HG03442 (cell line): ENCODE data around the gene CD55.
A peak's percentile ranks its signal among the peaks of the same experiment; 100 is the strongest.

Source experiments
- ATAC-seq: cut with Tn5 transposase; IDR thresholded peaks from one replicate; pipeline ENCODE4 v1.9.1; 2021; ENCODE audit warnings: mild to moderate bottlenecking, moderate library complexity; ENCODE audit not compliant: unreplicated experiment

The CD55 gene

GRCh38 chr1:207321079-207321789, at the start of gene CD55:
CD55 (plus strand) TSS chr1:207321678; CDS start chr1:207321766, 88 bp downstream.
- ATAC-seq = peak; percentile 87

DNA sequence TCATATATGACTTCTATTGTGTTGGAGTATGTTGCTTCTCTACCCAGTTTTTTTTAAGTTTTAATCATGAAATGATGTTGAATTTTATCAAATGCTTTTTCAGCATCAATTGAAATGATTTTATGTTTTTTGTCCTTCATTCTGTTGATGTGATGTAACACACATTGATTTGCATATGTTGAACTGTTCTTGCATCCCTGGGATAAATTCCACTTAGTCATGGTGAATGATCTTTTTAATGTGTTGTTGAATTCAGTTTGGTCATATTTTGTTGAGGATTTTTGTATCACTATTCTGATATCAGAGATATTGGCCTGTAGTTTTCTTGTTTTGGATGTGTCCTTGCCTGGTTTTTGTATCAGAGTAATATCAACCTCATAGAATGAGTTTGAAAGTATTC, 46.6 kb upstream of the CD55 start:
- no peak for ATAC-seq

GRCh38 chr1:207276465-207276864, 45.0 kb upstream of the CD55 start:
- no peak for ATAC-seq

DNA sequence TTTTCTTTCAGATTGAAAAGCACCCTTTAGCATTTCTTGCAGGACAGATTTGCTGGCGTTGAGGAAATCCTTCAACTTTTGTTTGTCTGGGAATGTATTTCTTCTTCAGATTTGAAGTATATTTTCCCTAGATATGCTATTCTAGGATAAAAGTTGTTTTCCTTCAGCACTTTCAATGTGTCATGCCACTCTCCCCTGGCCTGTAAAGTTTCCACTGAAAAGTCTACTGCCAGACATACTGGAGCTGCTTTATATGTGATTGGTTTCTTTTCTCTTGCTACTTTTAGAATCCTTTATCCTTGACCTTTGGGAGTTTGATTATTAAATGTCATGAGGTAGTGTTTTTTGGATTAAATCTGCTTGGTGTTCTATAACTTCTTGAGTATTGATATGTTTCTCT, 44.2 kb upstream of the CD55 start:
- ATAC-seq = no peak

- ATAC-seq = no peak
Measured at GRCh38 chr1:207279652-207280051, 41.8 kb upstream of the CD55 start.

DNA sequence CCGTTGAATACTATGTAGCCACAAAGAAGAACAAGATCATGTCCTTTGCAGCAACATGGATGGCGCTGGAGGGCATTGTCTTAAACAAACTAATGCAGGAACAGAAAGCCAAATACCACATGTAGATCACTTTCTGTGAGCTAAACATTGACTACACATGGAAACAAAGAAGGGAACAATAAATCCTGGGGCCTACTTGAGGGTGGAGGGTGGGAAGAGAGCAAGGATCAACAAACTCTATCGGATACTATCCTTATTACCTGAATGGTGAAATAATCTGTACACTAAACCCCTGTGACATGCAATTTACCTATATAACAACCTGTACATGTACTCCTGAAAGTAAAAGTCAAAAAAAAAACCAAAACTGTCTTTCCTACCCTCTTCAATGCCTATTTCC, 40.8 kb upstream of the CD55 start:
- no peak for ATAC-seq

DNA sequence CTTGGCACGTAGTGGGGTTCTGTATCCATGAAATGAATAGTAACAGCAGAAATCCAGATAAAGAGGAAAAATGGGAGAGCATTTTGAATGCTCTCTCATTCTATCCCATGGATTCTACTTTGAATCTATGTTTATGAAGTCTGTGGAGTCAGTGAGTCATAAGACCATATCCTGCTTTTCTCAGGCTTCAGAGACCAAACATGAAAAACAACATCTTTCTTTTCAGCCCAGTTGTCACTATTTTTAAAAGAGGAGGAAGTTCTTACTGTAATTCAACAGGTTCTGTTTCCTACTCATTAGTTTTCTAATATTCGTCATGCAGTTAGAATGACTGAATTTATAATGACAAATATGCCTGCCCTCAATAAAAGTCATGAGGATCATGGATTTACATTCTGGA, 39.4 kb upstream of the CD55 start:
- ATAC-seq = no peak

- ATAC-seq = no peak
Measured at GRCh38 chr1:207282496-207283380, 38.7 kb upstream of the CD55 start.

DNA sequence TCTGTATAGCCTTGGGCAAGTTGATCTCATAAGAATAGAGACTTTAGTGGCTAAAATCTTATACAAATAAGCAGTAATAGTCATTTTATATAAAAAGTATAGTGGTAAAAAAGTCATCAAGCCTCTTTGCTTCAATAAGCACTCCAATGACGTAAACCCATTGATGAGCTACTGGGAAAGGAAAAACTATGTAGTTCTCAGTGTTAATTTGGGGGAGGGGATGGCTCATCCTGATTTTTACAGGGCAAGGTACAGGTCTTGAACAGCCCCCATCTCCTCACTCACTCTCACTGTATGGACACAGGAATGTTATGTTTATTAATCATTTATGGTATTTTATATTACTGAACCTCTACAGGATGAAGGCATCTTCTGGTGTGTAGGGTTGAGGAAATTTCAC, 38.1 kb upstream of the CD55 start:
- no peak for ATAC-seq

DNA sequence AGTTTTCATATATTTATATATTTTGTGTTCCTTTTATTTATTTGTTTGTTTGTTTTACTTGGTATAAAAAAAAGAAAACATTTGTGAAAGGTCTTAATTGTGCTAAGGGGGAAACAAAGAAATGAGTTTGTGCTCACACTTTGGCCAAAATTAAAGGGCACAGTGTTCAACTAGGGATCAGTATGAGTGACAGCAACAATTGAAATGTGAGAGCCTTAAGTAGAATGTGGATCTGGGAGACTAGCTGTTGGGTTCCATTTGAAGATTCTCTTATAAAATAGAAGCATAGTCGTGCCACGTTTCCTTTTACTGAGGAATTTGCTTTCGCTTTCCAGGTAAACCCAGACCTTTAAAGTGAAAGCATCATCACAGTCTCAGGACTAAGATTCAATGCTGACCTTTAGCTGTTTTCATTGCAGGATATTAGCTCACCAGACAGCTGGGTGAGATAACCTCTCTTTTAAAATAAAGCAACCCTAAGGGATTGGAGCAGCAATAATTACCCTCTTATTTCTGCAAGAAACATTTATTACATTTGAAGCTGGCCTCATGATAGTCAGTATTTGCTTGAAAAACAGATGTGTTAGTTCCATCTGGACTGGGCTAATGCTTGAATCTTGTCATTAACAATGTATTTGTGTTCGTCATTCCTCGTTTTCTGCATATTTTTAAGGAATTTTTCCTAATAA, 37.1 kb upstream of the CD55 start:
- no peak for ATAC-seq

DNA sequence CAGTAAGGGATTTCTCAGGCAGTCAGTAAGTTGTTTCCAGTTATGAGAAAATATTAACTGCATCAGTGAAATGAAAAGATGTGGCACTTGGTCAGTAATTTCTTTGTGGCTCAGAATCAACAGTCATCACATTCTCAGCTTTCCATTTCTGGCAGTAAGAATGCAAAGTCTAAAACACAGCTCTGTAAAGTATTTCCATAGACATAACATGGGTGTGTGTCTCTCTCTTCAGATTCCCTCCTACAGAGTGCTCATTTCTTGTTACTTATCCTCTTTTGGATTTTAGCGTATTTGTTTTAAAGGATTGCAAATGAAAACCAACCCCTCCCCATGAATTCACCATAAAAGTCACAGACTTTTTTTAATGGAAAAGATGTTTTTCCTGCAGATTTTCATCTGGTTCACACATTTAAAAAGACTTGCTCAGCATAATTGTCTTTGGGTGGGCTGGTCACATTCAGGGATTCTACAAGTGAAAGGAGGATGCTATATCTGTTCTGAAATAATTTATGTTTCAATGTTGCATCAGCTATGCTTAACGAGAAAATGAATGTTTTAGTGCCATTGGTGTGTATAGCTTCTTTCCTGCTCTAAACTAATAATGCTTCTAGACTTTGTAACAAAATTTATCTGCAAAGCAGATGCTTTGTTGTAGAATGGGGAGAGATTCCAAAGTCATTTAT, 34.6 kb upstream of the CD55 start:
- ATAC-seq = no peak

- ATAC-seq = no peak
Measured at GRCh38 chr1:207288315-207288714, 33.2 kb upstream of the CD55 start.

- ATAC-seq = no peak
Measured at GRCh38 chr1:207289756-207290155, 31.7 kb upstream of the CD55 start.

GRCh38 chr1:207291723-207292122, 29.8 kb upstream of the CD55 start:
- ATAC-seq = no peak

DNA sequence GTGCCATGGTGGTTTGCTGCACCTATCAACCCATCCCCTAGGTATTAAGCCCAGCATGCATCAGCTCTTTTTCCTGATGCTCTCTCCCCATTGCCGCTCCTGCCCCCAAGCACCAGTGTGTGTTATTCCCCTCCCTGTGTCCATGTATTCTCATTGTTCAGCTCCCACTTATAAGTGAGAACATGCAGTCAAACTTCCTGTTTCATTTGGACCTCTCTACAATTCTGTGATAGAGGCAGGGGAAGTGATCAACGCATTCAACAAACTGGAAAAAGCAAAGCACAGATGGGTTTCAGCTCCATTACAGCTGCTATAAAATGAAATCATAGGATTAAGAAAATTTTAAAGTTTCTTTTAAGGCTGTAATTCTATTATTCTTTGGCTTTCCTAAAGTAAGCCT, 23.3 kb upstream of the CD55 start:
- no peak for ATAC-seq

- no peak for ATAC-seq
Measured at GRCh38 chr1:207298636-207299398, 22.7 kb upstream of the CD55 start.

DNA sequence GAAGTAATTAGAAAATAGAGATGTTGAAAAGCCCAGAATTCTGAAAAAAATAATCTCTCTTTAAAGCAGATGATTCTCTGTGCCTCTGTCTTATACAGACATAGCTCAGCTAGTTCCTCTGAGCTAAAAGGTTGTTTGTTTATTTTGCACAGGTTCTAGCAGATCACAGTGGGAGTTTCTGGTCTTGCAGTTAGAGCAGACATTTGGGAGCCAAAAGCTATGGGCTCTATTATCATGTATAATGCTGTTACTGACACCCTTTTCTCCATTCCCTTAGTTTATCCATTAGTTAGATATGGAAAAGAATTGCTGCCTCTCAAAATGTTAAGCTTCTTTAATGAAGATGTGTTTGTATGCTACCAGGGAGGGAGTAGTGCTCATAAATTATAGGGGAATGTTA, 20.5 kb upstream of the CD55 start:
- no peak for ATAC-seq

DNA sequence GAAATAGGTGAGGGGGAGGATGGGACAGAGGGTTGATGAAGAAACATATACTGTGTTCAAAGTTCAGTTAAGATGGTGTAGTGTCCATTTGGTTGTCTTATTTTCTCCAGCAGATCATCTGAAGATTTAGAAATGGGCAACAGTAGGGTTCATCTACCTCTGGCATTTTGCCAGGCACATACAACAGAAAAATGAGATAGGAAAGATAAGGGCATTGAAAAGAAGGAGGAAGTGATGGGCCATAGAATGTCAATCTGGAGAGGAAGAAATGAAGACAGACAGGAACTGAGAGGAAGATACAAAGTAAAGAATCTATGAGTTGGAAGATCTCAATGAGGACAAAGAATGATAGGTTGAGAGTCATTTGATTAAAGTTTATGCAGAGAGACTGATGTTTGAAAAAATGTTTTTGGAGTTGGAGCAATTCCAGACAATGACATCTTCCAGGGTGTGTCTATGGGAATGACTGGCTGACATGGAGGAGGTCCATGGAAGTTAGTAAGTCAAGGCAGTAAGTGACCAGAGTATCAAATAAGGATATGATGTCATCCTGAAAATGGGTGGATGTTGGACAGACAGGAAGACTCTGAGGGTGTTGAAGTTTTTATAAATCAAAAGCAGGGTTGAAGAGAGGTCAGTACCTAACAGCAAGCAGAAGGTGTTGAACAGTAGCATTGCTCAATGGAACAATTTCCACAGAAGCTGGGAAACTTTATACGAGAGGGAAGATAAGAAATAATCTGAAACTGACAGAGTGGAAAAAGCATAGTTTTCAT, 18.7 kb upstream of the CD55 start:
- no peak for ATAC-seq

- ATAC-seq = no peak
Measured at GRCh38 chr1:207304710-207305488, 16.6 kb upstream of the CD55 start.
